ENCODE data around the gene PPIL4. TPM values are rescaled to one million over a fixed set of nuclear protein-coding genes. Genes with fewer than 3 reads are reported as not detected.
"Not testable (repeated sequence)": the region's sequence is repeated elsewhere in the genome, so short reads cannot be mapped to it uniquely, and the experiment has no call there.

The PPIL4 gene
- total RNA-seq, 1 experiment from 2014 or later = 36.9 TPM

DNA sequence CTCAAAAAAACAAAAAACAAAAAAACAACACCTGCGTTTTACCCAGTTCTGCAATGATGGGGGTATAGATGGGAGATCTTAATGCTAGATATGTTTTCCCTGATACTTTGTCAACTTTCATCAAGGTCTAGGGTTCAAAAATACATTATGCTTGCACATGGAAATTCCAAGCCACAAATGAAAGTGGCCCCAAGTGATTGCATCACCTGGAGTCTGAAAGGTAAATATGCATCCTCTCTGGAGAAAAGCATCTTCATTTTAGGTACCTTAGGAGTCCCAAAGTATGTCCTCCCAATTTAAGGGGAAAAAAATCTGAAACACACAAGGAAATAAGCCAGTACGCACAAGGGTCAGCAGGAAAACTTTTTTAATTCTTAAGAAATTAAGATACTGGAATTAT, 48.5 kb downstream of the PPIL4 start:
- Histone ChIP-seq H2BK20ac (ENCODE audit: low read depth, low read length, poor library complexity, severe bottlenecking) (no peak overlapping the region), H3K27me3 (ENCODE audit: insufficient read depth, low read length) (no peaks in the 10 kb centered on the region), H3T11ph (ENCODE audit: low read length) (no peak overlapping the region), H2AK5ac (ENCODE audit: insufficient read length, low read length) (no peak overlapping the region), H4K5ac (ENCODE audit: insufficient read length, low read depth, low read length) (no peak overlapping the region), H3K18ac (ENCODE audit: insufficient read length, low read depth, low read length) (no peak overlapping the region), H3K79me2 (ENCODE audit: insufficient read depth, low read length) (no peaks in the 10 kb centered on the region), H4K20me1 (ENCODE audit: control insufficient read depth, insufficient read depth, insufficient read length) (no peaks in the 10 kb centered on the region), H4K91ac (ENCODE audit: insufficient read length, low read depth, low read length) (no peak overlapping the region), H2BK12ac (ENCODE audit: insufficient read length, low read depth, low read length) (no peak overlapping the region), H3K4ac (ENCODE audit: low read depth, low read length) (no peak overlapping the region), H3K9ac (ENCODE audit: extremely low read depth, insufficient read length, low read length) (no peak overlapping the region), H3K4me1 (ENCODE audit: insufficient read depth, low read length) (no peaks in the 10 kb centered on the region), H2AFZ (ENCODE audit: low read length) (no peak overlapping the region), H2BK120ac (ENCODE audit: low read depth, low read length, poor library complexity, severe bottlenecking) (no peak overlapping the region), H3K27ac (ENCODE audit: insufficient read length, low read depth, low read length) (no peak overlapping the region), H3K4me2 (ENCODE audit: insufficient read depth, insufficient read length, low read length) (no peak overlapping the region), H4K8ac (replicated peaks; ENCODE audit: insufficient read length, low read depth, low read length) (no peak overlapping the region), H3K9me3 (ENCODE audit: control insufficient read depth, low read depth, low read length) (no peaks in the 10 kb centered on the region), H2BK5ac (ENCODE audit: insufficient read length, low read length) (no peak overlapping the region), H3K23ac (ENCODE audit: insufficient read length, low read depth, low read length) (no peak overlapping the region), H3K79me1 (ENCODE audit: insufficient read depth, low read depth, low read length, poor library complexity, severe bottlenecking) (no peaks in the 10 kb centered on the region), H2BK15ac (ENCODE audit: low read depth, low read length) (no peak overlapping the region), H3K23me2 (ENCODE audit: insufficient read length, low read depth, low read length, poor library complexity, severe bottlenecking) (no peaks in the 10 kb centered on the region), H3K56ac (ENCODE audit: insufficient read length, low read depth, low read length) (no peak overlapping the region), H3K14ac (ENCODE audit: insufficient read depth, low read length) (no peak overlapping the region)
- H3K27me3 Mint-ChIP-seq (ENCODE audit: low read depth) = no peaks in the 10 kb centered on the region
- H3K9me3 Mint-ChIP-seq = no peaks in the 10 kb centered on the region
- no peak for DNase-seq
- TF ChIP-seq, protein P1, sequence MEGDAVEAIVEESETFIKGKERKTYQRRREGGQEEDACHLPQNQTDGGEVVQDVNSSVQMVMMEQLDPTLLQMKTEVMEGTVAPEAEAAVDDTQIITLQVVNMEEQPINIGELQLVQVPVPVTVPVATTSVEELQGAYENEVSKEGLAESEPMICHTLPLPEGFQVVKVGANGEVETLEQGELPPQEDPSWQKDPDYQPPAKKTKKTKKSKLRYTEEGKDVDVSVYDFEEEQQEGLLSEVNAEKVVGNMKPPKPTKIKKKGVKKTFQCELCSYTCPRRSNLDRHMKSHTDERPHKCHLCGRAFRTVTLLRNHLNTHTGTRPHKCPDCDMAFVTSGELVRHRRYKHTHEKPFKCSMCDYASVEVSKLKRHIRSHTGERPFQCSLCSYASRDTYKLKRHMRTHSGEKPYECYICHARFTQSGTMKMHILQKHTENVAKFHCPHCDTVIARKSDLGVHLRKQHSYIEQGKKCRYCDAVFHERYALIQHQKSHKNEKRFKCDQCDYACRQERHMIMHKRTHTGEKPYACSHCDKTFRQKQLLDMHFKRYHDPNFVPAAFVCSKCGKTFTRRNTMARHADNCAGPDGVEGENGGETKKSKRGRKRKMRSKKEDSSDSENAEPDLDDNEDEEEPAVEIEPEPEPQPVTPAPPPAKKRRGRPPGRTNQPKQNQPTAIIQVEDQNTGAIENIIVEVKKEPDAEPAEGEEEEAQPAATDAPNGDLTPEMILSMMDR (conservative IDR thresholded peaks at IDR 0.05) = no peak
- H3K4me3 Mint-ChIP-seq = no peak overlapping the region
- peaks cover 0 to 7% (median 0%) of the 10 kb centered on the region in 3 experiments; a peak in 2 of 7 replicates for H3K36me3 Mint-ChIP-seq (ENCODE audit: insufficient read depth in 1 of 3, low read depth in 3 of 3)
- 0 out of 4 replicates have a peak, but pooled peaks cover 0 to 4% of the 10 kb centered on the region in 2 experiments for H3K4me1 Mint-ChIP-seq
- WGBS (ENCODE audit: extremely low coverage, insufficient read length, low lambda C conversion rate) = no CpG with 5 or more reads among the region's 2 CpGs
- no peak overlapping the region for H3K27ac Mint-ChIP-seq

- H3K27me3 Mint-ChIP-seq (ENCODE audit: low read depth); H3K36me3 Mint-ChIP-seq (ENCODE audit: insufficient read depth in 1 of 3, low read depth in 3 of 3); H2AFZ ChIP-seq (ENCODE audit: low read length); H2BK20ac ChIP-seq (ENCODE audit: low read depth, low read length, poor library complexity, severe bottlenecking); H3K4me1 ChIP-seq (ENCODE audit: insufficient read depth, low read length); H2AK5ac ChIP-seq (ENCODE audit: insufficient read length, low read length); H3K56ac ChIP-seq (ENCODE audit: insufficient read length, low read depth, low read length); H3K9me3 ChIP-seq (ENCODE audit: control insufficient read depth, low read depth, low read length); H3K4ac ChIP-seq (ENCODE audit: low read depth, low read length); H3K27me3 ChIP-seq (ENCODE audit: insufficient read depth, low read length); H2BK15ac ChIP-seq (ENCODE audit: low read depth, low read length); H3K27ac ChIP-seq (ENCODE audit: insufficient read length, low read depth, low read length); H2BK120ac ChIP-seq (ENCODE audit: low read depth, low read length, poor library complexity, severe bottlenecking); H4K91ac ChIP-seq (ENCODE audit: insufficient read length, low read depth, low read length); DNase-seq; H4K5ac ChIP-seq (ENCODE audit: insufficient read length, low read depth, low read length); H3K14ac ChIP-seq (ENCODE audit: insufficient read depth, low read length); H2BK5ac ChIP-seq (ENCODE audit: insufficient read length, low read length); H3K9ac ChIP-seq (ENCODE audit: extremely low read depth, insufficient read length, low read length); H2BK12ac ChIP-seq (ENCODE audit: insufficient read length, low read depth, low read length); H3T11ph ChIP-seq (ENCODE audit: low read length); H3K4me2 ChIP-seq (ENCODE audit: insufficient read depth, insufficient read length, low read length); H3K4me3 Mint-ChIP-seq; H4K8ac ChIP-seq (replicated peaks; ENCODE audit: insufficient read length, low read depth, low read length); H3K4me1 Mint-ChIP-seq; H3K23me2 ChIP-seq (ENCODE audit: insufficient read length, low read depth, low read length, poor library complexity, severe bottlenecking); H3K9me3 Mint-ChIP-seq; H4K20me1 ChIP-seq (ENCODE audit: control insufficient read depth, insufficient read depth, insufficient read length); H3K23ac ChIP-seq (ENCODE audit: insufficient read length, low read depth, low read length); H3K18ac ChIP-seq (ENCODE audit: insufficient read length, low read depth, low read length); H3K79me2 ChIP-seq (ENCODE audit: insufficient read depth, low read length); H3K79me1 ChIP-seq (ENCODE audit: insufficient read depth, low read depth, low read length, poor library complexity, severe bottlenecking): not testable (repeated sequence)
- peak overlapping the region in 1 of 3 experiments; percentile 68; a peak in 1 of 7 replicates for H3K27ac Mint-ChIP-seq
- WGBS (ENCODE audit: extremely low coverage, insufficient read length, low lambda C conversion rate) = no CpG with 5 or more reads among the region's 6 CpGs
Measured at GRCh38 chr6:149496597-149496996, 49.2 kb downstream of the PPIL4 start.

Measured in H9 (cell line).